GM10248 (cell line): Measurements from ENCODE around the gene CCSAP.
"Not testable (repeated sequence)": the region's sequence is repeated elsewhere in the genome, so short reads cannot be mapped to it uniquely, and the experiment has no call there.

Experiments used
- CTCF ChIA-PET: fragments of 300-600 bp; sonication (Branson Sonifier 250); formaldehyde crosslinking; extraction: SDS; loops from one replicate; lab custom pipeline; 2021; ENCODE audit warnings: antibody characterized with exemption; lab: Yijun Ruan, JAX
- POLR2A ChIA-PET: fragments of 350-650 bp; sonication (Branson Sonifier 250); formaldehyde crosslinking; extraction: SDS; loops from one replicate; lab custom pipeline; 2020; ENCODE audit warnings: antibody characterized with exemption; lab: Yijun Ruan, JAX
- DNase-seq: peaks from one replicate; pipeline ENCODE4 v3.0.0; 2012; ENCODE audit errors: extremely low spot score
- CTCF ChIP-seq: IDR thresholded peaks from 2 replicates; pipeline ENCODE4 v1.5.1; 2012; ENCODE audit warnings: mild to moderate bottlenecking, low read depth; ENCODE audit errors: extremely low read depth, missing control alignments, control extremely low read depth

CCSAP gene

DNA sequence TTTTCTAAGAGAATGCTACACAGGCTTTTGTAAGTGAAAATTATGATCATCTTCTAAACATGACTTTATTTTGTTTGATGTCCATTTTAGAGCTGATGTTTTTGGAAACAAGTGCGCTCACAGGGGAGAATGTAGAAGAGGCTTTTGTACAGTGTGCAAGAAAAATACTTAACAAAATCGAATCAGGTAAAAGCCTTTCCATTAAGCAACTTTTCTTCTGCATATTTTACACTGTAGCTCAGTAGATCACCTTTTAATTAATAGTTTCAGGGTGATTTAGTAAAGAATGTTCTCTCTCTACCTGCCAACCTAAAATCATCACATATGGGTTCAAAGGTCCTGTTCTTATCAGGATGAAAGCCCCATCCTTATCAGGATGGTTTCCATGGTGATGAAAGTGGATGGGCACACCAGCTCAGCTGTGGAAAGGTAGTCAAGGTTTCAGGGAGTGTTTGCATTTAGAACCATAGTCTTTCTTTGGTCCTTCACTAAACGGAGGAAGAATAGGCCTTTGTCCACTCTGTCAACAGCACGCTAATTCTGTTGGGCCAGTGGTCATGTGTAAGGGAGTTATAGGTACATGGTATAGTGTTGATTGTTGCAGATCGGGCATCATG is 43.9 kb downstream of the CCSAP start:
- no peak for TF ChIP-seq CTCF
- no peak for DNase-seq
- CTCF ChIA-PET, result interaction anchor here (0.8 to 1.9 kb wide), 4 partner anchors 9 to 26 kb away, joined by 3 to 8 read pairs (median 3); no protein-coding TSS in a partner anchor
- POLR2A ChIA-PET, result no interaction called here

DNA sequence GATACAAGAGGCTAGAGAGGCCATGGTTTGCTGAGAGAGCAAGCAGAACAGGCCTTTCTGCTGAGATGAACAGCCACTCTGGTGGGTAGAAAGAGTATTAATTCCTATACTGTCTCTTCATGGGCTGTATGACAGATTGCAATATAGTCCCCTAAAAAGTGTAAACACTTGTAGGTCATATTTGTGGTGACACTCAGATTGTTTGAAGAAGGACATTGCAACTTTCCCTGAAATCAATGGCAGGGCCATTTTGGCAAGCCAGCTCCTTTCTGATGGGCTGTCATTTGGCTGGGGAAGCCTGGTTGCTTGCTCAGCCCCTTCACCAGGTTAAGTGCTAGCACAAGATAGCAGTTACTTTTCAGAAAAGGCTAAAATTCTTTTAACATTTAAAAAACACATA is 44.4 kb downstream of the CCSAP start:
- POLR2A ChIA-PET, result no interaction called here
- DNase-seq, result no peak
- CTCF ChIA-PET, result interaction anchor here (0.8 to 1.9 kb wide), 3 partner anchors 8 to 25 kb away, joined by 3 to 8 read pairs (median 3); no protein-coding TSS in a partner anchor
- no peak for TF ChIP-seq CTCF

GRCh38 chr1:229297746-229298145 is 45.1 kb downstream of the CCSAP start:
- CTCF ChIA-PET, result no interaction called here
- TF ChIP-seq CTCF, result no peak
- DNase-seq, result no peak
- POLR2A ChIA-PET, result no interaction called here

GRCh38 chr1:229296541-229296941 is 46.3 kb downstream of the CCSAP start:
- ChIA-PET CTCF (no interaction called here), POLR2A (no interaction called here)
- DNase-seq, result no peak
- TF ChIP-seq CTCF, result no peak

DNA sequence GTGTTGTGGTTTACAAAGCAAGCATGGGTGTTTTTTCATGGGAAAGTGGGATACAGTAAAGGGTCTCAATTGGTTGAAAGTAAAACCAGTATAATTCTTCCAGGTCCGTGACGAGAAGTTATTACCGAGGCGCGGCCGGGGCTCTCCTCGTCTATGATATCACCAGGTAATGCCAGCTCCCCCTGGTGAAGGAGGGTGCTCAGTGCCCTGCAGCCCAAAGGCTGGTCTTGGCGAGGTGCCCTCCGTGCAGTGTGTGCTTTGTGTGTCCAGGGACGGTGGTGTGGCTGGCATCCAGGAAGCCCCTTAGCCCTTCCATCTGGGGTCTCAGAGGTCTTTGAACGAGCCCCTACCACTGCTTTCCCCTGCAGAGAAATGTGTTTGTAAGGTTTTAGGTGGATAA is 47.1 kb downstream of the CCSAP start:
- no peak for DNase-seq
- POLR2A ChIA-PET, result no interaction called here
- CTCF ChIA-PET, result interaction anchor here (0.7 to 1.3 kb wide), 2 partner anchors 25 to 37 kb away, joined by 3 read pairs; partner anchors contain the start of gene RAB4A
- no peak for TF ChIP-seq CTCF

- ChIA-PET POLR2A (interaction anchor here (0.6 kb wide), 1 partner anchor 17 kb away, joined by 3 read pairs; no protein-coding TSS in a partner anchor), CTCF (interaction anchor here (0.8 to 1.3 kb wide), 3 partner anchors 10 to 186 kb away, joined by 3 to 4 read pairs (median 3); no protein-coding TSS in a partner anchor)
- no peak for TF ChIP-seq CTCF
- DNase-seq, result no peak
These were observed 49.2 kb downstream of the CCSAP start for GRCh38 chr1:229293528-229294204.

- POLR2A ChIA-PET, DNase-seq: not testable (repeated sequence)
- CTCF ChIA-PET, result interaction anchor here (1.2 to 2.4 kb wide), 4 partner anchors 13 to 191 kb away, joined by 3 to 6 read pairs (median 4); no protein-coding TSS in a partner anchor
These were observed 51.2 kb downstream of the CCSAP start for GRCh38 chr1:229291686-229292085.
